Stimulated activated CD4-positive, alpha-beta T cell treated with anti-CD3 and anti-CD28 coated beads, Interleukin-15, amount 100 ng/mL, for 1 hour (primary cell): ENCODE results near the gene SH2D1B.
"Not testable (repeated sequence)": the region's sequence is repeated elsewhere in the genome, so short reads cannot be mapped to it uniquely, and the experiment has no call there.

ENCODE experiments used
- DNase-seq, 2 donors: peaks; one replicate each; pipeline ENCODE4 v3.0.0-alpha.2; 2020; ENCODE audit warnings: low read depth in 1 of 2, low spot score in 1 of 2

SH2D1B gene

GRCh38 chr1:162363823-162364222 is 48.1 kb downstream of the SH2D1B start:
- DNase-seq = no peak

- no peak for DNase-seq
Measured at GRCh38 chr1:162361349-162361748, 50.6 kb downstream of the SH2D1B start.

- no peak for DNase-seq
Measured at GRCh38 chr1:162360874-162361260, 51.1 kb downstream of the SH2D1B start.

- DNase-seq = no peak
Measured at GRCh38 chr1:162360237-162360873, 51.6 kb downstream of the SH2D1B start.

- no peak for DNase-seq
Measured at GRCh38 chr1:162359523-162360236, 52.3 kb downstream of the SH2D1B start.

GRCh38 chr1:162358928-162359327 is 53.0 kb downstream of the SH2D1B start:
- no peak for DNase-seq

GRCh38 chr1:162357681-162358266 is 54.2 kb downstream of the SH2D1B start:
- no peak for DNase-seq

GRCh38 chr1:162353702-162354101 is 58.2 kb downstream of the SH2D1B start:
- no peak for DNase-seq

GRCh38 chr1:162353078-162353477 is 58.9 kb downstream of the SH2D1B start:
- no peak for DNase-seq

- DNase-seq = not testable (repeated sequence)
Measured at GRCh38 chr1:162351874-162352273, 60.1 kb downstream of the SH2D1B start.

GRCh38 chr1:162351246-162351842 is 60.6 kb downstream of the SH2D1B start:
- DNase-seq = no peak

GRCh38 chr1:162349635-162350330 is 62.2 kb downstream of the SH2D1B start:
- no peak for DNase-seq

- DNase-seq = no peak
Measured at GRCh38 chr1:162347281-162347680, 64.7 kb downstream of the SH2D1B start.
